GM18861 (cell line): ENCODE results near the gene ZBTB38.

Experiments
- ATAC-seq: cut with Tn5 transposase; IDR thresholded peaks from one replicate; pipeline ENCODE4 v1.9.1; 2021; ENCODE audit not compliant: unreplicated experiment

Gene ZBTB38

DNA sequence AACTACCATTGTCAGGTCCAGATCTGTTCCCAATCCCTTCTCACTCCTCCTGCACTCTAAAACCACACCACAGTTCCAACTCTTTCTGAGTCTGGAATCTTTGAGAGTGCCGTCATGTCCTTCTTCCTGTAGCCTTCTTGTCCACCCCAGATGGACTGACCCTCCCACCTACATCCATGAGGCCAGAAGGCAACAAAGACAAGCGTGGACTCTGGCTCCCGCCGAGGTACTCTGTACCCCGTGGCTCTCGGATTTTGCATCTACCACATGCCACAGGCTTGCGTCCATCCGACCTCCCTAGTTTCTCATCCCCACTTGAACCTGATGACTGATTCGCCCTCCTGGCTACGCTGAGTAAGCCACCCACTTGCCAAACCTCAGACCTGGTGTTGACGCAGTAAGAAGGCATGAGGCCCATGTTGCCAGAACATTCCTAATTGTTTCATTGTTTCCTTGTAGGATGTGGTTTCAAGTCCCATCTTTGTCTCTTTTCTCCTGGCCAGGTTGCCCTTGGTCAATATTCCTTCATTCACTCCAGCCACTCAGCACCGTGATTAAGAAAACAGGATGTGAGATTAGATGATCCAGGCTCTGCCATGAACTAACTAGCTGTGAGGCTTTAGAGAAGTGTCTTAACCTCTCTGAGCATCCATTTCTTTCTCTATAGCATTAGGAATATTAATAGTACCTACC, 1.1 kb upstream of the ZBTB38 start:
- ATAC-seq: no peak

DNA sequence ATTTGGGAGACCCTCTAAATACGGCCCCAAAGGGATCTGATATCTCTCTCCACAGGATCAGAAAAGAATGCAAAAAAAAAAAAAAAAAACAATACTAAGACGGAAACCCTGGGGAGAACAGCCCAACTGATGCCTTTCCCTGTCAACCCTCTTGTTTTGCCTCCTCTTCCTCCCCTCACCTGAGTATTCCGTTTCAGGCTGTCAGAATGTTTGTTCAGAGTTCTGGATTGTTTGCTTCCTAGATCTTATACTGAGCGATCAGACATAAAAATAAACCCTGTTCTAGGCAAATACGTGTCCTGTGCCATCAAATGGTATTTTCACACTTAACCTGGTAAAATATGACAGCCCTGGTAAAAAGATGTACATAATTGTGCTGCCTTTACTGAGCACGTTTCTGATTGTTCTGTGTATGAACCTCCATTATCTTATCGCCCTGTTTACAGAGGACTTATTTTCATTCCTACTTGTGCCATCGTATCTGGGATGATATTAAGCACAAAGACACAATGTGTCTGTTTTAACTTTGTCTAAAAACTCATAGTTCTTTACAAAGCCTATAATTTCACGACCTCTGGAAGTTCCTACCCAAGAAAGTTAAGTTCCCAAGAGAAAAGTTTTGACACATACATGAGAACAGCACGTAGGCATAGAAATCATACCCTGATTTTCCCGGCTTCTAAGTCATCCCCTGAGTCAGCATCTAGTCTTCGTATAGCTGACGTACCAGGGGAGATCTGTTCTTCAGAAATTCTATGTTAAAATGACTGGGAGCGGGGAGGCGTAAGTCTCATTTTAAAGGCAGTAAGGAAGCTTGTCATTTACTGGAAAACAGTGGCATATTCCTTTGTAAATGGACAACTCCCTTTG, 856 bp downstream of the ZBTB38 start:
- no peak for ATAC-seq

DNA sequence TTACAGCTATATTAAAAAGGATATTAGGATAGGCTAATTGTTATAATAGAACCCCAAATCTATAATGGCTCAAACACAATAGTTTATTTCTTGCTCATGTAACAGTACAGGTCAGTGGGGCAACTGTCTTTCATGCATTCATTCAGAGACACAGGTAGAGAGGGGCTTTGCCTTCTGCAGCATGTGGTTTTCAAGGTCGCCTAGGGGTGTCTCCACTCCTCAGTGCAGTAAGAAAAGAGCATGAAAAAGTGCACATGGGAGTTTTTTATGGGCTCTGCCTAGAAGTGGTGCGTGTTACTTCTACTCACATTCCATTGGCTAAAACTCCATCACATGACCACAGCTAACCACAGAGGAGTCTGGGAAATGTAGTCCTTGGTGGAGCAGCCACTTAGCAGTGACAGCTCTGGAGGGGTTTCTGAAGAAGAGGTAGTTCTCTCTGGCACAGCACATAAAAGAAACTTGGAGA, 1.8 kb downstream of the ZBTB38 start:
- peak; percentile 86 for ATAC-seq

DNA sequence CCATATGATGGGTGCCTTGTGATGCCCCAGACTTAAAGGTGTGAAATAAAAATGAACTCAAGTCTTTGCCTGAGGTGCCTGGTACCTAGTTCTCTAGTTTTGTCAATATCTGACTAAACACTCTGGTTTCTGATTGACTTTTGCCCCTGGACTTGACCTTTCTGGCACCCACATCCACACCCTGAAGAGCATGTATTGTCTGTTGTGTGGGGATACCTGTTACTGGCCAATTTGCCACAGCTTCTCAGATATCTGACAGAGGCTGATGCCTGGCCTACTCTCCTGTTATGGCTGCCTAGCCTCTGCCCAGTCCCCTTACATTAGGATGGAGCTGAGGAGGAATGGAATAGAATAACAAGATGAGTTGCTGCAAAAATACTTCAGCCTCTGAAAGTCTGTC, 3.6 kb downstream of the ZBTB38 start:
- ATAC-seq: peak; percentile 31

DNA sequence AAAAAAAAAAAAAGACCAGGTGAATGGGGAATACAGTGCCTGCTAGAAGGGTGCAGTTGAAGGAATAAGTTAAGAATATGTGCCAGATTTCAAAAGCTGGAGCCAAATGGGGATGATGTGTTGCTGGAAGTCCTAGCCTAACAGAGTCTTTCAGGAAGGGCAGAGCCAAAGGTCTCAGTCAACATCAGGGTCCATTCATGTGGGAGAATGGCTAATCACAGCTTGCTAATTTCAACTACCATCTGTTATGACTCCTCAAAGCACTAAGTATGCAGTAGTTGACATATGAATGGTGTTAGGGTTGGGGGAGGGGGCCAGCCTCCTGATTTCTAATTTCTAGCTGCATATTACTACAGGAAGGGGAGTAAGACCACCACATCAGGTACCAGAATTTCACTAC, 4.4 kb downstream of the ZBTB38 start:
- no peak for ATAC-seq

DNA sequence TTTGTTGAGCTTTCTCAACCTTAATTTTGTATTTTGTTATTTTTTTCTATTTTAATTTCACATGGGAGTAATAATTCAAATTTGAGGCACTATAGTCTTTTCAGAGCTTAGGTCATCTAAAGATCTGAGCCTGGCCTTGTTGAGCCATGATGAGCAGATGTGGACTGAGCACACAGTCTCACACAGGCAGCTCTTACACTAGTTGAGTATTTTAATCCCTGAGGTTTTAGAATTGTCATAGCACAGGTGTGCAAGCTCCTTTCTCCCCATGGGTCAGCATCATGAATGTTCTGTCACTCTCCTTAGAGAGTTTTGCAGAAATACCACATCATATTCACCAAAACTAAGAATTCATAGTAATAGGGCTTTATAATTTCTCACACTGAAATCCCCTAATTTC, 4.9 kb downstream of the ZBTB38 start:
- no peak for ATAC-seq

DNA sequence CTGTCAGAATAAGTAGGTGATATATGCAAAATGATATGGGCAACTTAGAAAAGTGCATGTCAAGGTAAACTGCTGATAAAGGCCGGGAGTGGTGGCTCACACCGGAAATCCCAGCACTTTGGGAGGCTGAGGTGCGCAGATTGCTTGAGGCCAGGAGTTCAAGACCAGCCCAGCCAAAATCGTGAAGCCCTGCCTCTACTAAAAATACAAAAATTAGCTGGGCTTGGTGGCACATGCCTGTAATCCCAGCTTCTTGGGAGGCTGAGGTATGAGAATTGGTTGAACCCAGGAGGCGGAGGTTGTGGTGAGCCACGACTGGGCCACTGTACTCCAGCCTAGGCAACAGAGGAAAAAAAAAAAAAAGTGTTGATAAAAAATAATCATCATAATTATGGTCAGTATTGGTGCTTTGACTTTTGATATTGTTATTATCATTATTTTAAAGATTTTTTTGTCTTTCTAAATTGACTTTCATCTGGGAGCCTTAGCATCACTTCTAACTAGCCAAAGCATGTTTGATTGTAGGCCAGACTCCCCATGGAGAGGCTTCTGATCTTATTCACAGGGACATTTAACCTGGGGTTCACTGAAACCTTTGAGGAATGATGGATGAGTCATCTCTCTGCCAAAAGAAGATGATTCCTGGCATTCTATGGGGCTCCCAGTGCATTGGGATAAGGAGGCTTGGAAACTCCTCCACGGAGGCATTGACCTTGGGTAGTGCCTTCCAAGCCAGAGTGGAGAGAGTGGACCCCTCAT, 5.6 kb downstream of the ZBTB38 start:
- ATAC-seq: no peak

DNA sequence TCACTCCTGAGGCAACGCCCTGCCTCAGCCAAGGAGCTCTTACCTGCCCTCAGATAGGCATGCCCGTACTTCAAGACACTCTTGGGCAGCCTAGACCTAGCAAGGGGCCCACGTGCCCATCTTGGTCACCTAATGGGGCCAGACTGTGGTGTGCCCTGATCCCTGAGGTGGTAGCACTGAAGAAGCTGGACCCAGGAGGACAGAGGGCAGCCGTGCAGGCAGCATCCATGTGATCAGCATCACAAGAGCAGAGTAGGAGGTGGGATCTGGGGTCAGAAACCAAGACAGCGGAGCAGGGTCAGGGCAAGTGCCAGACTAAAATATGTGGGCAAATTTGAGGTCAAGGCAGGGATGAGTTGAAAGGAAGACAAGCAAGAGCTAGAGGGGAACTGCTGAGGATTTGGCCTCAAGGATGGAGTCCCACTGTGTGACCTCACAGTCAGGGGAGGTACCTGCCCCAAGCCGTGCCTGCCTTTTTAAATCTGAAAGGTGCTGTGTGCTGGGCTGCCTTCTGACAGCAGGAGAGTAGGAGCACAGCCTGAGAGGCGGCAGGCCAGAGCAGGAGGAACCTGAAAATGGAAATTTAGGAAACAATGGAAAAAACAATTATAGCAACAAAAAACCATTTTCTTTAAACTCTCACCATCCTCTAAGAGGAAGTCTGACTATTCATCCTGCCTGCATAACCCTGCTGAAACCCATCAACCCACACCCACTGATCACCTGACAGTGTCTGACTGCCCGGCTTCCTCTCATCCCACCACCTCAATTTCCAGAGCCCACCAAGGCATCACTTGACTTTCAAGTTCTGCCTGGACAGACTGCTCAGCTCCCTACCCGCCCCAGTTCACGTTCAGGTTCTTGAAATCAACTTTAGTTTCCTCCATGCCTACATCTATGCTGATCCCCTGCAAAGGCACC, 7.3 kb downstream of the ZBTB38 start:
- no peak for ATAC-seq

DNA sequence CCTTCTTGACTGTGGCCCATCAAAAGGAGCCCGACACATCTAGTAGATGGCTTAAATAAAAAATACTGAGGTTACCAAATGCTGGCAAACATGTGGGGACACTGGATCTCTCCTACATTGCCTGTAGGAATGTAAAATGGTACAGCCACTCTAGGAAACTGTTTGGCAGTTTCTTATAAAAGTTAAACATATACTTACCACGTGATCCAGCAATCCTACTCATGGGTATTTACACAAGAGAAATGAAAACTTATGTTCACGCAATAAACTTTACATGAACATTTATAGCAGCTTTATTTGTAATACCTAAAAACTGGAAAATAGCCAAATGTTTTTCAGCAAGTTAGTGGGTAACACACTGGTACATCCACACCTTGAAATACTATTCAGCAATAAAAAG, 9.1 kb downstream of the ZBTB38 start:
- ATAC-seq: no peak

DNA sequence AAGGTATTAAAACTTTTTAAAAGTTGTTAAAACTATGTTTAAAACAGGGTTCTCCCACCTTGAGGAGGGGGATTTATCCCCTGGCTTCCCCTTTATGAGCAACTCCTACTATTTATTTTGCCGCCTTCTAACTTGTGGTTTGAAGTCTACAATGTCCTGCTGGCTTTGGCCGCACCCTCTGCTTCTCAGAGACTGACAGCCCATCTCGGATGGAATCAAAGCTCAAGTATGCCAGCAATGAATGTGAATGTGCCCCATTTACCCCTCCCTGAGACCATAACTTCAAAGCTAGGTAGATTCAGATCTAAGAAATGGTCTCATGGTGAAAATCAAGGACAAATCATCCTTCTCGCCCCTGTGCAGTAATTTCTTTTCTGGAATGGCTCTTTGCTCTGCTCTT, 10.3 kb downstream of the ZBTB38 start:
- ATAC-seq: no peak

DNA sequence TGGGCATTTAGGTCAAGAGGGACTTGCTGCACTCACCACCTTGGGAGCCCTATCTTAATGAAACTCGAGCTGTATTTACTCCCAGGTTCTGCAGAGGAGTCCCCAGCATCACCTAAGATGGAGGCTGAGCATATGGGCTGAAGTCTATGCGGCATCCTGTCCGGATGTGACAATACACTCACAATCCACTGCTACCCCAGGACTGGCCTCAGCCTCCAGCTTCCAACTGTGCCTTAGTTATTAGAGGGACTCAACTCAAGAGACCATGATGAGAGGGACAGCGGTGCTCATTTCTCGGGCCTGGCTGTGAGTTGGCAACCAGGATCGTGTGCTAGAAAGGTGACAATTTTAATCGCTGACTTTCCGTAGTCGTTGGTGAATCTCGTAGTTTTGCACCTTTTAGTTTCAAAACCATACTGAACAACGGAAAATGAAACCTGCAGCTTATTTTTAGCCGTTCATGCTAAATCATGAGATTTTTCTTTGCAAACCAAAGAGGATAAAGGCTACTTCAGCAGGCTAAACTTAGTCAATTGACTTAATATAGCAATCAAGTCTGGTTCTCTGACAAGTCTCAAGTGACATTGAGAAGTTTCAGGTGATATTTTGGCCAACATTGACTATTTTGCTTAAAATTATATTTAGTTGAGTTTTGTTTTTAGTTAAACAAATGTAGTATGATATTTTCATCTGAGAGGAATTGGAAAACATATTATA, 11.1 kb downstream of the ZBTB38 start:
- ATAC-seq: peak; percentile 47

DNA sequence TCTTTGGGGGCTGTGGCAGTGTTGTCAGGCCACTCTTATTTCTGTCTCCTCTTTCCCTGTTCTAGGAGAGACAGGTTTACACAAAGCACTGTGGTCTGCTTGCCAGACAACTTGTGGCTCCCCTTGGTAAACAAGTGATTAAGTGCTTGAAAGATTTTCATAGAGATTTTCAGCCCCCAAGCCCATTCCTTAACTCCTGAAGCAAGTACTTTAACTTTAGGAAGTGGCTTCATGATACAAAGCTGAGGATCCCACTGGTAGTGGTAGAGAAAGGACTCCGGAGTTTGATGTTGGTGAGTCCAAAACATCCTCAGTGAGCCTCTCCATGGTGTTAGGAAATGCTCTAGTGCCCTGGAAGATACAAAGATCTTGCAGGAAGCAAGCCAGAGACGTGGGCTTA, 12.0 kb downstream of the ZBTB38 start:
- ATAC-seq: no peak

DNA sequence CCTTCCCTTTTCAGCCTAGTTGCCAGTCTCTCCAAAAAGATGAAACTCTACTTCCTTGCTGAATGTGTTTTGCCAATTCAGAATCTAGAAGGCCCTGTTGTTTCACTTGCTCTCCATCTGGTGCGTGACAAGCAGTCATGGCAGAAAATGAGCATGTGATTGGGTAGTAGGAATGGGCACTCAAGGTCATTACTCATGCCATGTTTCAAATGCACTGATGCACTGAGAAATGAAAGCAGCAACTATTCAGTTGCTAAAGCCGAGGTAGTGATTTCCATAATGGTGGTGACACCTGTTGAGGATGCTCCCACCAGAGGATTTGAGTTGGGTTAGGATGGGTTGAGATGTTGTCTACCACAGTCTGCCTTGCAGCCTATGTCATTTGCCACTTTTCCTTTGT, 12.7 kb downstream of the ZBTB38 start:
- ATAC-seq: no peak

DNA sequence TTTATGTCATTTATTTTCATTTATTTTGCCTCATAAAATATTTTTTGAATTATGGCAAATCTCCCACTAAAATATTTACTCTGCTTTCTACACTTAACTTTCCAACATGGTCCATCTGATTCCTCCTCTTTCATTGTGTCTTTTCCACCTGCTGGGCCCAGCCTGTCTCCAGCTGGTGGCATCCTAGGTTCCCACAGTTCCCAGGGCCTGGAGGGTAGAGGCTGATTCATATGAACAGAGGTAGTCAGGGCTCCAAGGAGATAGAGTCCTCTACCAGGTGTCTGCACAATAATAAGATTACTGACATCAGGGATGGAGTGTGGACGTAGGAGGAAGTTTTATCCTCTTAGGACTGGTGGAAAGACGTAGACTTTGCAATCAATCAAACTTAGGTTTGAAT, 14.3 kb downstream of the ZBTB38 start:
- no peak for ATAC-seq

DNA sequence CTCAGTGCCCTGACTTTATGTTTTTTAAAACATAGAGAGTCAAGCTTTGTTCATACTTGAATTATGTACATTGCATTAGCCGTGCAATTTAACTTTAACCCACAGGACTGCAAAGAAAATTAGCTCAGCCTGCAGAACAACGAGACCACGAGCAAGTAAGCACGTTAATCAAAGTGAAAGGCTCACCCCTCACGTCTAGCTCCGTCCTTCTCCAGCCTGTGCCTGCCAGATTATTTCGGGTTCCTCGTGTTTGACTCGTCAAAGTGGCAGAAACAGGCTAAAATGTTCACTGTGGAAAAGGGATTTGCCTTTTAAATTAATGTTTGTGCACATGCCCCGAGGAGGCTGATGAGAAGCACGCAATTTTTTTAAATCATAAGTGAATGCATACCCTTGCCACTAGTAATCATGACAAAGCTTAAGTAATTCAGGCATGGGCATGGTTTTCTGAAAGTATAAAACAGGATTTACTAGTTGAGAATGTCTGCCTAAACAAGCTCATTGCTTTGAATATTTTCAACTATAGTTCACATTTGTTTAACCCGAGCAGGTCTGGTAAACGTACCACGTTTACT, 15.3 kb downstream of the ZBTB38 start:
- ATAC-seq: no peak

DNA sequence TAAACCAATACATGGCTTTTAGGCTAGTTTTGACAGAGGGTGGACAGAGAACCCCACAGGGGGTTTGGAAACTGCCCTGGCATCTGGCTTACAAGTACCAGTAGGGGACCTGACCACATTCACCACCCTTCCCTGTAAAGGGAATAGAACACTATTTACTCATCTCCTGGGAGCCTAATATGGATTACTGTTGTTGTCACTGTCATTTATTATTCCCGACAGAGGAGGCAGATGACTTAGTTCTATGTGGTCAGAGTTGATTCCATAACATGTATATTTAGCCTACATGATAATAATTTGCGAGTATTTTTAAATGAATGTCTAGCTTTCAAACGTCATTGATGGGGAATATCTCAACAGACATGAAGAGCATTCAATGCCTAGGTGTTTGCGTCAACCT, 15.9 kb downstream of the ZBTB38 start:
- ATAC-seq: no peak

DNA sequence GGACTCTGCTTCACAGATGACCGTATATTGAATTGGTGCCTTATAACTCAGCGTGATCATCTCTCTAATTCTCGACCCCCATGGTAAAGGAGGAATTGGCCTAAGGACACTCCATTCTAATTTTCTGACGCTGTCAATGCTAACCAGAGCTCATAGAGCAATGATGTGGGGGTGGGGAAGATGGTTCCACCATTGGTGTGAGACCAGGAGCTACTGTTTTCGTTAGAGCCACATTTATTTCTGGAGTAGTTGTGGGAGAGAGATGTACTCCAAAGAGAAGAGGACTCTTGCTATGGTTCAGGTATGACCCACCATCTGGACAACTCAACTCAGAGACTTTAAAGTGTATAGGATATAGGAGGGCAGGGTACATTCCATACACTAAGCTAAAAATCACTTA, 16.3 kb downstream of the ZBTB38 start:
- ATAC-seq: no peak

DNA sequence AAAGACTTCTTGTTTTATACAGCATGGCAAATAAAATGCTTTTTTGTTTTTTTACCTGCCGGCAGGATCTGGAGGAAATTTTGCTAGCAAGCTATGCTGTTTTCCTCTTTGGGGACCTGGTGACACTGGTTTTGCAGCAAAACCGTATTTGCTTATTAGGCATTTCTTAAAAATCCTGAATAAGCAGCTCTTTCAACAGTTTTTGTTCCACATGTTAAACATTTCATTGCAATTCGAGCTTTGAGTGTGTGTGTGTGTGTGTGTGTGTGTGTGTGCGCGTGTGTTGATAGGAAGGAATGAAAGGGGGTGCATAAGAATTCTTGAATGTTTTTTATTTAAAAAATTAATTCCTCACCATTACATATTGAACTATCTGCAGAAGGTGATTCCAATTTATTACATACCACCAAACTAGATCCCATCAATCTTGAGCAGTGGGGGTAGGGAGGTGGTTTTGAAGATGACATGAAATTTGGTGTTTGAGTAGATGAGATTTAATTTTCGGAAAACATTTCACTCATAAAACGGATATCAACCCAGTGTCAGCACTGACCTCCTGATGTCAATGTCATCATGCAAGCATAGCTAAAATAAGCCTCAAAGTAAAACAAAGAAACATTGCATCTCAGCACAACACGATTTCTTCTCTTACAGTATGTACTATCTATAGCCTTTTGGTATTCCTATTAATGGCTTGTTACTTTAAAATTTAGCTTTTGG, 17.3 kb downstream of the ZBTB38 start:
- ATAC-seq: no peak

DNA sequence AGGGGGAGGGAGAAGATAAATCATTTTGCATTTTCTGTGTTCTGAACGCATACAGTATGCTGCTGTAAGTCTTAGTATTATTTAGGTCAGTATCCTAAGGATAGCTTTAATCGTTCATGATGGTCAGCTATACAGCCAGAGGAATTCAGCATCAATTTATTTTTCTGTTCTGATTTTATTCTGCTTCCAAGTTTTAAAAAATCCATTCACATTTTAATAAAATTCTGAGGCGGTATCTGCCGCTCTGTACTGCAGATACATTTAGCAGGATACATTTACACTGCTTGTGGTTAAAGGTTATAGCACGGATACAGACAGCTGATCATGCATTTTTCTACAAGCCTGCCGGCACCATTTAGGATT, 17.8 kb downstream of the ZBTB38 start:
- ATAC-seq: no peak
